GM21723 (cell line): ENCODE measurements around the gene EHBP1L1.
"Not testable (repeated sequence)": the region's sequence is repeated elsewhere in the genome, so short reads cannot be mapped to it uniquely, and the experiment has no call there.

Source experiments
- ATAC-seq: cut with Tn5 transposase; IDR thresholded peaks from one replicate; pipeline ENCODE4 v1.9.1; 2021; ENCODE audit warnings: mild to moderate bottlenecking, moderate library complexity; ENCODE audit not compliant: unreplicated experiment

EHBP1L1 gene

DNA sequence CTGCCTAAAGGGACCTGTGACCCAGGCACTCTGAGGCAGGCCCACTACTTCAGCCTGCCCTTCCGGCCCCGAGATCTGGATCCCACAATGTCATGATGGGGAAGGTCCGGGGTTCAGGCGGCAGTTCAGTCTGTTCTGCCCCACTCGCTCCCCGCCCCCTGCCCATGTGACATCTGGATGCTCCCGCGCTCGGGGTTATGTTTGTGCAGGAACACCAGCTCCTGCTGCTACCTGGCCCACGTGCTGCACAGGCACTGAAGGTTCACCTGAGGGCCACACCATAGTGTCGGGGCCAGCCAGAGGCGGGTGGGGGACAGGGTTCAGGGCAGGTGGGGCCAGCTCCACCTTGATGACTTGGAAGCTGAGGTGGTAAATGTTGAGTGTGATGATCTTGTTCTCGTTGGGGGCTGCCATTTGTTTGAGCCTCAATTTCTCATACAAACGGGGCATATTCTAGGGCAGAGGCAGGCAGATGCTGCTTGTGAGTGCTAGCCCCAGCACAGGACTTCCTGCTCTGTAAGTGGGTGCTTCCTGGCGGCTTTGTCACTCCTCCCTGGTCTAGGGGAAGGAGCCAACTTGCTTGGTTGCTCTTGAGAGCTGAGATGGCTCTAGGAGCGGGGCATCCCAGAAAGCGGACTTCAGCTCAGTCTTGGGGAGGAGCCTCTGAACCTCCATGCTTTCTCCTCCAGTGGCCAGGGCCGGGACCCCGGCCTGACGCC lies 57.7 kb downstream of the EHBP1L1 start:
- ATAC-seq = no peak

DNA sequence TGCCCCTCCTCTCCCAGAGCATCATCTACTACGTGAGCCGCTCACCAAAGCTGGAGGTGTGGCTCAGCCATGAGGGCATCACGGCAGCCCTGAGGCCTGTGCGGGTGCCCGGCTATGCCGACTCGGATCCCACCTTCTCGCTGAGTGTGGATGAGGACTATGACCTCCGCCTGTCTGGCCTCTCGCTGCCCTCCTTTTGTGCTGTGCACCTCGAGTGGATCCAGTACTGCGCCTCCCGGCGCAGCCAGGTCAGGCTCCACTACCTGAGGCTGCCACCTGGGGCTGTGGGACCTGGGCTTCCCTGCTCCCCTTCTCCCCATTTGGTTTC lies 58.2 kb downstream of the EHBP1L1 start:
- ATAC-seq = no peak

DNA sequence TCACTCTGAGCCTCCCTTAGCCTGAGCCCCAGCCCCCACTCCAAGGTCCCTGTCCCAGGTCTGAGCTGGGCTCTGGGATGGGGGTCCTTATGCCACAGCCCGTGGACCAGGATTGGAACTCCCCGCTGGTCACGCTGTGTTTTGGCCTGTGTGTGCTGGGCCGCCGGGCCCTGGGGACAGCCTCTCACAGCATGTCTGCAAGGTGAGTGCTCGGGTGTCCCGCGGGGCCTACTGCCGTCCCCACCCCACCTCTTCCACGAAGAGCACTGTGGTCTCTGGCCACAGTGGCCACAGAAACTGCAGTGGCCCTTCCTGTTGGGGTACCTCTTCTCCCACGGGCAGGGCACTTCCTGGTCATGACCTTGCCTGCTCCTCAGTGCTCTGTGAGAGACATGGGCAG lies 58.6 kb downstream of the EHBP1L1 start:
- ATAC-seq = no peak

GRCh38 chr11:65634905-65635731 lies 59.3 kb downstream of the EHBP1L1 start:
- ATAC-seq = no peak

DNA sequence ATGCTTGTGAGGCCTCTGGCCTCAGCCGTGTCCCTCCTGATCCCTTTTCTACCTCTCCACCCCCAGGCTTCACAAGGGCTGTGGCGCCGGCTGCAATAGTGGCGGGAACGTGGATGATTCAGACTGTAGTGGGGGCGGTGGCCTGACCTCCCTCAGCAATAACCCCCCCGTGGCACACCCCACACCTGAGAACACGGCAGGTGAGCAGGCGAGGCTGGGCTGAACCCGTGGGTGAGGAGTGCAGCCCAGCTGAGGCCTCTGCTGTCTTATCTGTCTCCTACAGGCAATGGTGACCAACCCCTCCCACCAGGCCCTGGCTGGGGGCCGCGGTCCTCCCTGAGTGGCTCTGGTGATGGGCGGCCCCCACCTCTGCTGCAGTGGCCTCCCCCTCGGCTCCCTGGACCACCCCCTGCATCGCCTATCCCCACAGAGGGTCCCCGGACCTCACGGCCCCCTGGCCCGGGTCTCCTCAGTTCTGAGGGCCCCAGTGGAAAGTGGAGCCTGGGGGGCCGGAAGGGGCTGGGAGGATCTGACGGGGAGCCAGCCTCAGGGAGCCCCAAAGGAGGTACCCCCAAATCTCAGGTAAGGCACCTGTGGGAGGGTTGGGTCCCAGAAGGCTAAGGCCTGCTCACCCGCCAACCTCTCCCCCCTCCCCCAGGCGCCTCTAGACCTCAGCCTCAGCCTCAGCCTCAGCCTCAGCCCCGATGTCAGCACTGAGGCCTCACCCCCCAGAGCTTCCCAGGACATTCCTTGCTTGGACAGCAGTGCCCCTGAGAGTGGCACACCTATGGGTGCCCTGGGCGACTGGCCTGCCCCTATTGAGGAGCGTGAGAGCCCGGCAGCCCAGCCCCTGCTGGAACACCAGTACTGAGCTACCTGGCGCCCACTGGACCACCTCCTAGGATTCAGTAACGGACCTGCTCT lies 60.5 kb downstream of the EHBP1L1 start:
- no peak for ATAC-seq

DNA sequence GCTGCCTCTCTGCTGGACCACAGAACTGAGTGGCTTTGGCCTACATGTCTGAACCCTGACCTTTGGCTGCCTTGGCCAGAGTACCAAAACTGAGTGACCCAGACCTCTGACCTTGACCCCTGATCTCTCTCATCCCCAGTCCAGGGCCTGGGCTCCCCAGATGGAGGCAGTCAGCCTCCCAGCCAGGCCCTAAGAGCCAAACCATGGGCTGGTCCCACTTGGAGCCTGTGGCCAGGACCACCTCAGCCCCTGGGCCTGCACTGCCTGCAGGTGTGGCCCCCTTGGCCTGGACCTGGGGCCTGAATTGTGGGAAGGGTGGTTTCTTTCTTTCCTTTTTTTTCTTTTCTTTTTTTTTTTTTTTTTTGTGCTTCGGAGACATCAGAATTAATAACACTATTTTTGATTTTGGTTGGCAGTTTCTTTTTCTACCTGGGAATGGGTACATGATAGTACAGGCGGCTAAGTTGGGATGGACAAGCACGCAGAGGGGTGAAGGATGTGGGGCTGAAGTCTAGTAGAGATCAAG lies 61.2 kb downstream of the EHBP1L1 start:
- no peak for ATAC-seq

DNA sequence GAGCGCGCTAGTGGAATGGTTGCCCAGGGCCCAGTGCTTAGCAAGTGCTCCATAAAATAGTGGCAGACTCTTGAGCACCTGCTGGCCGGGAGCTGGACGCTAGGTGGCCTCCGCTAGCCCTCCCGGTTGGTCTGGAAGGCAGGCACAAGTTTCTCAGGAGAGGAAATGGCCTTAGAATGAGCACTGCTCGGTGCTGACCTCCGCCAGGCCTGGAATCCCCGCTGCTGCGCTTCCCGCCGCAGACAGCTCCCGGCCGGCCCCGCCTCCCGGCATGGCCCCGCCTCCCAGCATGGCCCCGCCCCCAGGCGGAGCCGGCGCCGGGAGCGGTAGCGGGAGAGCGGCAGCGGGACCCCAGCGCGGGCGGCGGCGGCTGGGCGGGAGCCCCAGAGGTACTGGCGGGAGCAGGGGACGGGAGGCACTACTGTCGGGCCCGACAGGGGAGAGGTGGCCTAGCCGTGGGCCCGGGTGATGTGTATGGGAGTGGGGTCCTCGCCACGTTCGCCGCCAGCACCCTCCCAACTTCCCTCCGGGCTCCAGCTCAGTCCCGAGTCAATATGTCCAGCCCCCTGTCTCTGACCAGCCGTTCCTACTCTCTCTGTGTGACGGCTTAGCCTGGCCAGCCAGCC lies 62.1 kb downstream of the EHBP1L1 start, which contains the start of gene SIPA1:
Gene SIPA1, plus strand, starts transcription at position 308 of the 626 bp plus-strand sequence. CDS start 2,821 bp downstream, outside the sequence.
- peak; percentile 43 for ATAC-seq

GRCh38 chr11:65639228-65639597 lies 63.4 kb downstream of the EHBP1L1 start:
- ATAC-seq = not testable (repeated sequence)

DNA sequence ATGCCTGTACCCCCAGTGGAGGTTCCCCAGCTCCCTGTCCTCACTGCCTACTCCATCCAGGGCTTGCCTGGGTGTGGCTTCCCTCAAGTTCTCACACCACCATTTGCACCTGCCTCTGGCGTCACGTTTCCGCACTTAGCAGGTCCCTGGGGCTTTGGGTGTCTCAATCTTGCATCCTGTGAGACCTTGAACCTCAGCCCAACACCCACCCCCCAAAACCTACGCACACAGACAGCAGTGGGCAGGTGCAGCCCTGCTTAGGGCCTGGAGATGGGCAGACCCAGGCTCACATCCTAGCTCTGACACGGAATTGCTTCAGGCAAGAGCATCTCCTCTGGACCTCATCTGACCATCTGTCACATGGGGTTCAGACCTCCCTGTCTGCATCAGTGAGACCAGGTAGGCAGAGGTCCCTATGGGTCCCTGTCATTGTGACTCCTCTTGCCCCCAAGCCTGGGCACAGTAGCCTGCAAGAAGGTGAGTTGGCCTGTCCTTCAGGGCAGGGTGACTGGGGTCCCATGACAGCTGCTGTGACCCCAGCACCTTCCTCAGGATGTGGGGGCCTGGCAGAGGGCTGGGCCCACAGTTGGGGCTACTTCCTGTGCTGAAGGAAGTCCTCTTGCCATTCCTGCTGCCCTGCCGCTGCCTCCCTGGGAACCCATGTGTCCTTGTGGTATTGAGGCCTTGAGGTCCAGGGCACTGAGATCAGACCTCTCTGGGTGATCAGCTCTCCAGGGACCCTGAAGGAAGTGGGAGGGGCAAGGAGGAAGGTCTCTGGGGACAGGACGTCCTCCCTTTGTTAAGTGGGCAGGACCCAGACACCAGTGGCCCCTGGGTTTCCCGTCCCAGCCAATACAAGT lies 64.0 kb downstream of the EHBP1L1 start:
- peak; percentile 44 for ATAC-seq

GRCh38 chr11:65640483-65641296 lies 64.8 kb downstream of the EHBP1L1 start:
- no peak for ATAC-seq

DNA sequence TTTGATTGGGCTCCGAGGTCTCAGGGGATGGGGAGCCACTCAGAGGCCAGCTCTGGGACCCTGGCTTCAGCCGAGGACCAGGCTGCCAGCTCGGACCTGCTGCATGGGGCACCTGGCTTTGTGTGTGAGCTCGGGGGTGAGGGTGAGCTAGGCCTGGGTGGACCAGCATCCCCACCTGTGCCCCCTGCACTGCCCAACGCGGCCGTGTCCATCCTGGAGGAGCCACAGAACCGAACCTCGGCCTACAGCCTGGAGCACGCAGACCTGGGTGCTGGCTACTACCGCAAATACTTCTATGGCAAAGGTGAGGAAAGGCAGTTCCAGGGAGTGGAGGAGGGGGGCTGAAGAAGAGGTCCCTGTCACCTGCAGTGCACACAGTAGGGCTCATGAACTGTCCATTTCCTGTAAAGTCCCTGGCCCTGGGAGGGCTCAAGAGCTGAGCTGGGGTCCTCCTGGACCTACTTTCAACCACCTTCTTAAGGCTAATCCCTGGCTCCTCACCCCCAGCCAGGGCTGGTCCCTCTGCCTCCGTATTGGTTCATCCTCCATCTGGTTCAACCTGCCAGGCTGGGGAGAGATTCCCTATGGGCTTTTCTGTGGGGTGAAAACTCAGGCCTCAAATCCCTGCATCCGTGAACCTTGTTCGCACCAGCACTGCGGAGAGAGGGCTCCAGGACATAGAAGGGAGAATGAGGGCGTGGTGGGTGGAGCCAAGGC lies 65.6 kb downstream of the EHBP1L1 start:
- no peak for ATAC-seq
